ENCODE results near the gene C19orf25. TPM values are rescaled to one million over a fixed set of nuclear protein-coding genes. Genes with fewer than 3 reads are reported as not detected.

Gene C19orf25
- 10 to 100 TPM; 15.3 to 25.8 (median 22.2) TPM for total RNA-seq
- polyA plus RNA-seq = 10 to 100 TPM in 1 of 2 donors, 1 to 10 TPM in 1; 1.1 to 26.3 TPM
- long read RNA-seq, donor 1, transcript C19orf25-203 (3 exons, 1,837 nt) = major isoform, 57 of 86 reads
- long read RNA-seq, donor 1, transcript C19orf25-211 (1 exons, 2,314 nt) = minor isoform, 5 of 86 reads
- long read RNA-seq, donor 1, transcript C19orf25-202 (2 exons, 2,403 nt) = minor isoform, 5 of 86 reads
- long read RNA-seq, donor 1, partial matches to known transcripts = 0 of 86 reads
- long read RNA-seq, donor 1, other reads (novel, unspliced or antisense) = 9 of 86 reads
- long read RNA-seq, donor 2, transcript C19orf25-203 (3 exons, 1,837 nt) = major isoform, 11 of 19 reads
- long read RNA-seq, donor 2, partial matches to known transcripts = 0 of 19 reads
- long read RNA-seq, donor 2, other reads (novel, unspliced or antisense) = 0 of 19 reads
- long read RNA-seq, donor 3, transcript C19orf25-211 (1 exons, 2,314 nt) = minor isoform, 6 of 45 reads
- long read RNA-seq, donor 3, transcript C19orf25-203 (3 exons, 1,837 nt) = major isoform, 20 of 45 reads
- long read RNA-seq, donor 3, partial matches to known transcripts = 2 of 45 reads
- long read RNA-seq, donor 3, other reads (novel, unspliced or antisense) = 6 of 45 reads

- intact Hi-C loops (cut with DNase I) = no loop called here
- WGBS, 3 donors = 0 to 1% (median 0%) methylated on average over 56 to 71 of the region's 71 CpGs
- TF ChIP-seq EP300 (IDR thresholded peaks at IDR 0.05) = no peak
- peak; percentile 71 for TF ChIP-seq POLR2A (IDR thresholded peaks at IDR 0.05)
Measured at GRCh38 chr19:1478934-1479707, at the start of gene C19orf25. Gene C19orf25 (minus strand): TSS chr19:1479215. CDS start chr19:1478903, 312 bp downstream.

DNA sequence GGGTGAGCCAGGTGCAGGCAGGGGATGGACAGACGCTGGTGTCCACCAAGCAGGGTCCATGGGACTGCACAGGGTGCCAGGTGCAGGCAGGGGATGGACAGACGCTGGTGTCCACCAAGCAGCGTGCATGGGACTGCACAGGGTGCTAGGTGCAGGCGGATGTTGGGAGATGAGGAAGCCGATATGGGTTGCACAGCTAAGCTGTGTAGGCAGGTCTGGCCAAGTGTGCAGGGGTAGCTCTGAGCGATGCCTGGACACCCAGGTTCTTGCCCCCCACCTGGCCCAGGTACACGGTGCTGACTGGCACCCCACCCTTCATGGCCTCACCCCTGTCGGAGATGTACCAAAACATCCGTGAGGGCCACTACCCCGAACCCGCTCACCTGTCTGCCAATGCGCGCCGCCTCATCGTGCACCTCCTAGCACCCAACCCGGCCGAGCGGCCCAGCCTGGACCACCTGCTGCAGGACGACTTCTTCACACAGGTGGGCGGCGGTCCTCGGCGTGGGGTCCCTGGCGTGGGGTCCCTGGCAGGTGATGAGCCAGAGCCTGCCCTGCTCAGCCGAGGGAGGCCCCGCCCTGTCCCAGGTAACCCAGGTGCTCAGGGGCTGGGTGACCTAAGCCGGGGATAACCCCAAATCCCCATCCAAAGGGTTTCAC, 48.8 kb upstream of the C19orf25 start:
- Histone ChIP-seq H3K27ac (no peak overlapping the region), H3K9me3 (no peaks in the 10 kb centered on the region), H3K36me3 (no peaks in the 10 kb centered on the region), H3K4me3 (no peak overlapping the region), H3K27me3 (no peaks in the 10 kb centered on the region), H3K4me1 (ENCODE audit: insufficient read depth) (peaks cover 3% of the 10 kb centered on the region)
- intact Hi-C loops (cut with DNase I) = no loop called here
- 77 to 80% (median 77%) methylated on average over 26 to 27 of the region's 27 CpGs for WGBS, 3 donors
- DNase-seq = no peak
- TF ChIP-seq POLR2A (IDR thresholded peaks at IDR 0.05) = no peak
- TF ChIP-seq, protein P1, sequence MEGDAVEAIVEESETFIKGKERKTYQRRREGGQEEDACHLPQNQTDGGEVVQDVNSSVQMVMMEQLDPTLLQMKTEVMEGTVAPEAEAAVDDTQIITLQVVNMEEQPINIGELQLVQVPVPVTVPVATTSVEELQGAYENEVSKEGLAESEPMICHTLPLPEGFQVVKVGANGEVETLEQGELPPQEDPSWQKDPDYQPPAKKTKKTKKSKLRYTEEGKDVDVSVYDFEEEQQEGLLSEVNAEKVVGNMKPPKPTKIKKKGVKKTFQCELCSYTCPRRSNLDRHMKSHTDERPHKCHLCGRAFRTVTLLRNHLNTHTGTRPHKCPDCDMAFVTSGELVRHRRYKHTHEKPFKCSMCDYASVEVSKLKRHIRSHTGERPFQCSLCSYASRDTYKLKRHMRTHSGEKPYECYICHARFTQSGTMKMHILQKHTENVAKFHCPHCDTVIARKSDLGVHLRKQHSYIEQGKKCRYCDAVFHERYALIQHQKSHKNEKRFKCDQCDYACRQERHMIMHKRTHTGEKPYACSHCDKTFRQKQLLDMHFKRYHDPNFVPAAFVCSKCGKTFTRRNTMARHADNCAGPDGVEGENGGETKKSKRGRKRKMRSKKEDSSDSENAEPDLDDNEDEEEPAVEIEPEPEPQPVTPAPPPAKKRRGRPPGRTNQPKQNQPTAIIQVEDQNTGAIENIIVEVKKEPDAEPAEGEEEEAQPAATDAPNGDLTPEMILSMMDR (IDR thresholded peaks at IDR 0.05) = no peak
- no peak for TF ChIP-seq EP300 (IDR thresholded peaks at IDR 0.05)

More at GRCh38 chr19:1478934-1479707, at the start of gene C19orf25:
- Histone ChIP-seq H3K4me1 (ENCODE audit: insufficient read depth) (peaks cover 4% of the 10 kb centered on the region), H3K4me3 (peak within 1 kb of the TSS; percentile 100), H3K27me3 (no peaks in the 10 kb centered on the region), H3K36me3 (no peaks in the 10 kb centered on the region), H3K27ac (no peak within 1 kb of the TSS), H3K9me3 (no peaks in the 10 kb centered on the region)
- DNase-seq = peak; percentile 91 to 95 (median 93)

GRCh38 chr19:1526979-1527649, 48.1 kb upstream of the C19orf25 start:
- no peak overlapping the region for H3K27ac ChIP-seq
- TF ChIP-seq EP300 (IDR thresholded peaks at IDR 0.05) = no peak
- TF ChIP-seq, protein P1 (IDR thresholded peaks at IDR 0.05) = no peak
- TF ChIP-seq POLR2A (IDR thresholded peaks at IDR 0.05) = no peak
- peaks cover 3% of the 10 kb centered on the region for H3K4me1 ChIP-seq (ENCODE audit: insufficient read depth)
- H3K9me3 ChIP-seq = no peaks in the 10 kb centered on the region
- intact Hi-C loops (cut with DNase I) = no loop called here
- no peak overlapping the region for H3K4me3 ChIP-seq
- H3K36me3 ChIP-seq = no peaks in the 10 kb centered on the region
- DNase-seq = no peak
- WGBS, 3 donors = 75 to 85% (median 78%) methylated on average over 18 of the region's 18 CpGs
- no peaks in the 10 kb centered on the region for H3K27me3 ChIP-seq

DNA sequence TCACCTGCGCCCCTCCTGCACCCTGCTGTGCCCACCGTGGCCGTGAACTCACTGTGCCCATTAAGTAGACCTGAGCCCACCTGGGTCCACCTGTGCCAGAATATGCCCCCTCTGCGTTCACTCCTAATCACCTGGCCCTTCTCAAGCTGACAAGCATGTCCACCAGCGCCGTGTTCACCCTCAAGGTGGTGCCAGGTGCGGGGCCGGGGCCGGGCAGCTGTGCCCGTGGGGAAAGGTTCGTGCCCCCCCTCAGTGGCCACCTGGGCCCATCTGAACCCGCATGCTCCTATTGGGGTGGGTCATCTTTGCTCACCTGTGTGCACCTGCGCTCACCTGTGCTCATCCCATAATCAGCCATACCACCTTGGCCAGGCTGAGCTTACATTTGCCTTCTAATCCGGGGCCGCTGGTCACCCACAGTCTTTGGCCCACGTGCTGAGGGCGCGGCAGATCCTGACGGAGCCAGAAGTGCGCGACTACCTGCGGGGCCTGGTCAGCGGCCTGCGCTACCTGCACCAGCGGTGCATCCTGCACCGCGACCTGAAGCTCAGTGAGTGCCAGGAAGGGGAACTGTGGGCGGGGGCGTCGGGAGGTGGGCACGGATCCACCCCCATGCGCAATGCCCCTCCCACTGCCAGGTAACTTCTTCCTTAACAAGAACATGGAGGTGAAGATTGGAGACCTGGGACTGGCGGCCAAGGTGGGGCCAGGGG, 47.2 kb upstream of the C19orf25 start:
- no peak for DNase-seq
- Histone ChIP-seq H3K36me3 (no peaks in the 10 kb centered on the region), H3K27ac (no peak overlapping the region), H3K27me3 (no peaks in the 10 kb centered on the region), H3K9me3 (no peaks in the 10 kb centered on the region), H3K4me3 (no peak overlapping the region), H3K4me1 (ENCODE audit: insufficient read depth) (peaks cover 3% of the 10 kb centered on the region)
- 77 to 85% (median 81%) methylated on average over 33 of the region's 33 CpGs for WGBS, 3 donors
- TF ChIP-seq POLR2A (IDR thresholded peaks at IDR 0.05) = no peak
- no peak for TF ChIP-seq EP300 (IDR thresholded peaks at IDR 0.05)
- TF ChIP-seq, protein P1 (IDR thresholded peaks at IDR 0.05) = no peak
- intact Hi-C loops (cut with DNase I) = no loop called here
